Heart right ventricle (tissue), 16 donors: Measurements from ENCODE around the gene ZW10. TPM values are rescaled to one million over a fixed set of nuclear protein-coding genes. Genes with fewer than 3 reads are reported as not detected.

Experiments
- ATAC-seq, 8 donors: fragments of 200-7000 bp; cut with Tn5 transposase; one replicate each; pipeline ENCODE4 v1.9.1; 2020; ENCODE audit warnings: mild to moderate bottlenecking in 8 of 8, moderate library complexity in 8 of 8, moderate number of reproducible peaks in 1 of 8
- DNase-seq, 2 donors: peaks; one replicate each; pipeline ENCODE4 v3.0.0-alpha.2; 2020
- H3K27ac ChIP-seq, 10 donors: fragments of 200-600 bp; sonication (generic) in 2 of 10; one replicate each; pipeline versions ENCODE4 v1.5.0 to v1.8.0; 2020 to 2022; ENCODE audit warnings: mild to moderate bottlenecking in 3 of 10
- H3K27me3 ChIP-seq, 7 donors: fragments of 200-600 bp; one replicate each; pipeline ENCODE4 v1.8.0; 2021 to 2022; ENCODE audit warnings: mild to moderate bottlenecking in 2 of 7
- H3K36me3 ChIP-seq, 9 donors: fragments of 200-600 bp; sonication (generic) in 1 of 9; one replicate each; pipeline versions ENCODE4 v1.5.0 to v1.8.0; 2020 to 2022; ENCODE audit warnings: mild to moderate bottlenecking in 2 of 9
- H3K4me1 ChIP-seq, 9 donors: fragments of 200-600 bp; sonication (generic) in 1 of 9; one replicate each; pipeline versions ENCODE4 v1.5.0 to v1.8.0; 2020 to 2022; ENCODE audit warnings: mild to moderate bottlenecking in 4 of 9
- H3K4me3 ChIP-seq, 10 donors: fragments of 200-600 bp; sonication (generic) in 2 of 10; one replicate each; pipeline versions ENCODE4 v1.5.0 to v1.8.0; 2020 to 2022; ENCODE audit warnings: mild to moderate bottlenecking in 7 of 10, moderate library complexity in 2 of 10
- H3K9me3 ChIP-seq, 11 donors: fragments of 200-600 bp in 10 of 11; sonication (generic) in 2 of 11; one replicate each; pipeline versions ENCODE4 v1.5.0 to v1.8.0; 2013 to 2022; ENCODE audit warnings: mild to moderate bottlenecking in 2 of 11, control low read depth in 1 of 11, moderate library complexity in 1 of 11
- WGBS, 2 donors: extraction: QIAGEN DNeasy Blood & Tissue Kit; methylation state at CpG; one replicate each; pipeline ENCODE4 v1.1.7; 2013; ENCODE audit warnings: inconsistent platforms in 1 of 2; 5-methylcytosine and 5-hydroxymethylcytosine counted together
- intact Hi-C, 10 donors: fragments of 100-400 bp; cut with DNase I; formaldehyde crosslinking; loops; one replicate each; pipeline versions ENCODE4 v1.11.1 to v1.14.2; 2022
- polyA plus RNA-seq, 2 donors: library from polyadenylated mRNA; stranded (reverse); fragments of 200-250 nt; gene quantifications; one replicate each; pipeline ENCODE4 v1.2.3, GENCODE V29; 2013
- total RNA-seq, 10 donors: library from RNA; stranded (reverse); fragmentation: NEBNext Ultra II Directional in 3 of 10; extraction: Animal tissue kit (Norgen Biotek cat#: 25700) in 3 of 10; gene quantifications; one replicate each; pipeline versions ENCODE4 v1.2.1 to v1.2.4, GENCODE V29; 2021 to 2023
- TF ChIP-seq, protein P1 (sequence below), 9 donors: fragments of 200-600 bp; sonication (generic) in 2 of 9; IDR thresholded peaks; one replicate each; pipeline versions ENCODE4 v1.5.0 to v1.8.0; 2021 to 2022; ENCODE audit warnings: antibody characterized with exemption in 9 of 9, mild to moderate bottlenecking in 5 of 9, moderate library complexity in 1 of 9
- donor health status: Arrhythmogenic right ventricular cardiomyopathy.
- donor health status: ischemic (EF 13 %, LVEDD 7.1; RV severe dilation, severe dysfunction).
- donor health status: healthy with polysubstance abuse.
- donor health status: DM: no; HTN: yes; CAD: no.
- donor health status: DM: no; HTN: no; CAD: no.
- donor health status: ischemic (EF 25% LVEDD 6.9; RV normal size, moderate dysfunction).
- donor health status: ischemic (EF 25% LVEDD 5.7; RV mildly dilated, moderate dysfunction).
- donor health status: healthy.
- donor health status: DM: yes; HTN: yes; CAD: no.
- donor health status: Ischemic cardiomyopathy.
- donor health status: ischemic (EF 35%, LVEDD 5.7; RV mildly dilated, moderate dysfunction).
- donor health status: nonischemic (EF 11% LVEDD 7.7; RV severe dilation, severe dysfunction).
- donor health status: DM: yes; HTN: yes; CAD: no.
- donor health status: PGD.
- donor health status: ischemic (EF 29% LVEDD 5.4; RV normal size, mild dysfunction).
- donor health status: nonischemic (EF 23%, LVEDD 6.1; RV moderate dilation, normal function).

ZW10 gene
- total and polyA plus RNA-seq, 12 donors: 2.2 to 11.4 (median 9.2) TPM

- H3K9me3 ChIP-seq: no peaks in the 10 kb centered on the region
- DNase-seq: no peak
- whole genome bisulfite sequencing, 2 donors: 72 to 81% methylated on average over 5 of the region's 5 CpGs
- no peak overlapping the region for H3K27ac ChIP-seq
- peaks cover 0 to 33% (median 11%) of the 10 kb centered on the region in 9 donors for H3K36me3 ChIP-seq
- H3K4me3 ChIP-seq: no peak overlapping the region
- intact Hi-C loops: loop anchor here in 1 of 10 donors (2.0 kb wide), 1 partner anchor 423 kb away; no protein-coding TSS in a partner anchor
- TF ChIP-seq, protein P1, sequence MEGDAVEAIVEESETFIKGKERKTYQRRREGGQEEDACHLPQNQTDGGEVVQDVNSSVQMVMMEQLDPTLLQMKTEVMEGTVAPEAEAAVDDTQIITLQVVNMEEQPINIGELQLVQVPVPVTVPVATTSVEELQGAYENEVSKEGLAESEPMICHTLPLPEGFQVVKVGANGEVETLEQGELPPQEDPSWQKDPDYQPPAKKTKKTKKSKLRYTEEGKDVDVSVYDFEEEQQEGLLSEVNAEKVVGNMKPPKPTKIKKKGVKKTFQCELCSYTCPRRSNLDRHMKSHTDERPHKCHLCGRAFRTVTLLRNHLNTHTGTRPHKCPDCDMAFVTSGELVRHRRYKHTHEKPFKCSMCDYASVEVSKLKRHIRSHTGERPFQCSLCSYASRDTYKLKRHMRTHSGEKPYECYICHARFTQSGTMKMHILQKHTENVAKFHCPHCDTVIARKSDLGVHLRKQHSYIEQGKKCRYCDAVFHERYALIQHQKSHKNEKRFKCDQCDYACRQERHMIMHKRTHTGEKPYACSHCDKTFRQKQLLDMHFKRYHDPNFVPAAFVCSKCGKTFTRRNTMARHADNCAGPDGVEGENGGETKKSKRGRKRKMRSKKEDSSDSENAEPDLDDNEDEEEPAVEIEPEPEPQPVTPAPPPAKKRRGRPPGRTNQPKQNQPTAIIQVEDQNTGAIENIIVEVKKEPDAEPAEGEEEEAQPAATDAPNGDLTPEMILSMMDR (IDR thresholded peaks at IDR 0.05): no peak
- H3K4me1 ChIP-seq: peaks cover 0 to 5% (median 0%) of the 10 kb centered on the region in 9 donors
- H3K27me3 ChIP-seq: no peaks in the 10 kb centered on the region
- no peak for ATAC-seq
Measured at GRCh38 chr11:113729456-113729855, 44.0 kb downstream of the ZW10 start.

- WGBS, 2 donors: 90 to 94% methylated on average over 3 of the region's 3 CpGs
- no peak for DNase-seq
- Histone ChIP-seq H3K4me1 (peaks cover 0 to 5% (median 0%) of the 10 kb centered on the region in 9 donors), H3K4me3 (no peak overlapping the region), H3K27ac (no peak overlapping the region), H3K27me3 (no peaks in the 10 kb centered on the region), H3K9me3 (no peaks in the 10 kb centered on the region), H3K36me3 (peaks cover 0 to 28% (median 10%) of the 10 kb centered on the region in 9 donors)
- intact Hi-C loops: loop anchor here in 1 of 10 donors (2.0 kb wide), 1 partner anchor 422 kb away; no protein-coding TSS in a partner anchor
- TF ChIP-seq, protein P1 (IDR thresholded peaks at IDR 0.05): no peak
- ATAC-seq: no peak
Measured at GRCh38 chr11:113728814-113729213, 44.7 kb downstream of the ZW10 start.

- ATAC-seq (no peak), DNase-seq (no peak)
- TF ChIP-seq, protein P1 (IDR thresholded peaks at IDR 0.05): no peak
- intact Hi-C loops: no loop called here
- H3K4me1 ChIP-seq: peaks cover 0 to 13% (median 5%) of the 10 kb centered on the region in 9 donors
- no peak overlapping the region for H3K4me3 ChIP-seq
- WGBS, 2 donors: 94 to 99% methylated on average over 3 of the region's 3 CpGs
- no peak overlapping the region for H3K27ac ChIP-seq
- no peaks in the 10 kb centered on the region for H3K36me3 ChIP-seq
- H3K9me3 ChIP-seq: no peaks in the 10 kb centered on the region
- no peaks in the 10 kb centered on the region for H3K27me3 ChIP-seq
Measured at GRCh38 chr11:113725913-113726312, 47.6 kb downstream of the ZW10 start.

DNA sequence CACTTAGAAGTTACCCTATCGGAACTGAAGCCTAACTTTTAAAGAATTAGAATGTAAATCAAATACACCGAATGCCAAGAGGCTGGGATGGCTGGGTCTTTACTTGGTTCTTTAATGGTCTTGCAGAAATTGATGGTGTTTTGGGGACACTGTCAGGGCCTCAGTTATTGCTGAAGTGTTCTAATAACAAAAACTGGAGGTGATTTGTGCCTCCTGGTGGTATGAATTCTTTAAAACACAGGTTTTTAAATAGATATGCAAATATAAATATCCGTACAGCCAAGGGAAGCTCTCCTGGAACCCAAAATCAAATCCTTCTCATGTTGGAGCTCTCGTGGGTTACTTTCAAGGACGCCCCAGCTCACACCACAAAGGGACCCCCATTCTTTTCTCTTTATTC, 48.1 kb downstream of the ZW10 start:
- 97% methylated on average over 5 of the region's 5 CpGs for WGBS, 2 donors
- no peak overlapping the region for H3K27ac ChIP-seq
- no peak overlapping the region for H3K4me3 ChIP-seq
- intact Hi-C loops: no loop called here
- ATAC-seq: no peak
- H3K9me3 ChIP-seq: no peaks in the 10 kb centered on the region
- no peak for DNase-seq
- peaks cover 0 to 13% (median 5%) of the 10 kb centered on the region in 9 donors for H3K4me1 ChIP-seq
- TF ChIP-seq, protein P1 (IDR thresholded peaks at IDR 0.05): no peak
- H3K27me3 ChIP-seq: no peaks in the 10 kb centered on the region
- H3K36me3 ChIP-seq: peaks cover 0 to 4% (median 0%) of the 10 kb centered on the region in 9 donors
